ENCODE data around the gene RAB12.

The RAB12 gene

GRCh38 chr18:8661754-8662559 lies 52.7 kb downstream of the RAB12 start:
- H3K9ac ChIP-seq (ENCODE audit: low read length): peak overlapping the region; percentile 77
- H3K4me3 ChIP-seq (ENCODE audit: low read depth, low read length): peak overlapping the region; percentile 45
- no peaks in the 10 kb centered on the region for H3K9me3 ChIP-seq (ENCODE audit: control insufficient read depth, insufficient read depth, low read depth, low read length)
- peaks cover 5% of the 10 kb centered on the region; the same call in 1 of the 2 replicates for H3K27me3 ChIP-seq (ENCODE audit: control insufficient read depth, insufficient read depth, low read length)
- peaks cover 49% of the 10 kb centered on the region for H3K4me1 ChIP-seq (ENCODE audit: control insufficient read depth, insufficient read depth, low read length)
- peak overlapping the region; percentile 39; the same call in 1 of the 2 replicates for H3K27ac ChIP-seq (ENCODE audit: low read depth, low read length)
- H3K36me3 ChIP-seq (ENCODE audit: control insufficient read depth, insufficient read depth, low read length): no peaks in the 10 kb centered on the region

GRCh38 chr18:8662560-8663255 lies 53.5 kb downstream of the RAB12 start:
- Histone ChIP-seq H3K36me3 (ENCODE audit: control insufficient read depth, insufficient read depth, low read length) (no peaks in the 10 kb centered on the region), H3K27ac (ENCODE audit: low read depth, low read length) (no peak overlapping the region; the same call in 1 of the 2 replicates), H3K4me1 (ENCODE audit: control insufficient read depth, insufficient read depth, low read length) (peaks cover 49% of the 10 kb centered on the region), H3K4me3 (ENCODE audit: low read depth, low read length) (no peak overlapping the region; the same call in 1 of the 2 replicates), H3K9ac (ENCODE audit: low read length) (peak overlapping the region; percentile 48), H3K9me3 (ENCODE audit: control insufficient read depth, insufficient read depth, low read depth, low read length) (no peaks in the 10 kb centered on the region), H3K27me3 (ENCODE audit: control insufficient read depth, insufficient read depth, low read length) (peaks cover 5% of the 10 kb centered on the region; the same call in 1 of the 2 replicates)

GRCh38 chr18:8667846-8668245 lies 58.6 kb downstream of the RAB12 start:
- H3K9me3 ChIP-seq (ENCODE audit: control insufficient read depth, insufficient read depth, low read depth, low read length): no peaks in the 10 kb centered on the region
- H3K36me3 ChIP-seq (ENCODE audit: control insufficient read depth, insufficient read depth, low read length): no peaks in the 10 kb centered on the region
- H3K27me3 ChIP-seq (ENCODE audit: control insufficient read depth, insufficient read depth, low read length): peaks cover 5% of the 10 kb centered on the region; the same call in 1 of the 2 replicates
- H3K4me1 ChIP-seq (ENCODE audit: control insufficient read depth, insufficient read depth, low read length): peaks cover 20% of the 10 kb centered on the region
- no peak overlapping the region for H3K4me3 ChIP-seq (ENCODE audit: low read depth, low read length)
- H3K9ac ChIP-seq (ENCODE audit: low read length): no peak overlapping the region
- H3K27ac ChIP-seq (ENCODE audit: low read depth, low read length): no peak overlapping the region

- H3K4me1 ChIP-seq (ENCODE audit: control insufficient read depth, insufficient read depth, low read length): peaks cover 19% of the 10 kb centered on the region
- no peak overlapping the region for H3K27ac ChIP-seq (ENCODE audit: low read depth, low read length)
- no peak overlapping the region for H3K4me3 ChIP-seq (ENCODE audit: low read depth, low read length)
- no peaks in the 10 kb centered on the region for H3K36me3 ChIP-seq (ENCODE audit: control insufficient read depth, insufficient read depth, low read length)
- no peaks in the 10 kb centered on the region for H3K9me3 ChIP-seq (ENCODE audit: control insufficient read depth, insufficient read depth, low read depth, low read length)
- H3K27me3 ChIP-seq (ENCODE audit: control insufficient read depth, insufficient read depth, low read length): peaks cover under 1% of the 10 kb centered on the region; the same call in 1 of the 2 replicates
- no peak overlapping the region for H3K9ac ChIP-seq (ENCODE audit: low read length)
Measured at GRCh38 chr18:8668381-8668780, 59.1 kb downstream of the RAB12 start.

- Histone ChIP-seq H3K27me3 (ENCODE audit: control insufficient read depth, insufficient read depth, low read length) (no peaks in the 10 kb centered on the region), H3K36me3 (ENCODE audit: control insufficient read depth, insufficient read depth, low read length) (no peaks in the 10 kb centered on the region), H3K4me1 (ENCODE audit: control insufficient read depth, insufficient read depth, low read length) (peaks cover 22% of the 10 kb centered on the region), H3K4me3 (ENCODE audit: low read depth, low read length) (no peak overlapping the region), H3K9ac (ENCODE audit: low read length) (no peak overlapping the region), H3K9me3 (ENCODE audit: control insufficient read depth, insufficient read depth, low read depth, low read length) (no peaks in the 10 kb centered on the region), H3K27ac (ENCODE audit: low read depth, low read length) (no peak overlapping the region)
Measured at GRCh38 chr18:8669571-8669970, 60.3 kb downstream of the RAB12 start.

GRCh38 chr18:8673256-8674209 lies 64.3 kb downstream of the RAB12 start:
- Histone ChIP-seq H3K4me3 (ENCODE audit: low read depth, low read length) (no peak overlapping the region), H3K27me3 (ENCODE audit: control insufficient read depth, insufficient read depth, low read length) (no peaks in the 10 kb centered on the region), H3K27ac (ENCODE audit: low read depth, low read length) (no peak overlapping the region), H3K4me1 (ENCODE audit: control insufficient read depth, insufficient read depth, low read length) (peaks cover 19% of the 10 kb centered on the region), H3K9ac (ENCODE audit: low read length) (no peak overlapping the region), H3K36me3 (ENCODE audit: control insufficient read depth, insufficient read depth, low read length) (no peaks in the 10 kb centered on the region), H3K9me3 (ENCODE audit: control insufficient read depth, insufficient read depth, low read depth, low read length) (no peaks in the 10 kb centered on the region)

GRCh38 chr18:8675057-8675456 lies 65.8 kb downstream of the RAB12 start:
- H3K36me3 ChIP-seq (ENCODE audit: control insufficient read depth, insufficient read depth, low read length): no peaks in the 10 kb centered on the region

GRCh38 chr18:8681196-8681595 lies 72.0 kb downstream of the RAB12 start:
- Histone ChIP-seq H3K9ac (ENCODE audit: low read length) (no peak overlapping the region), H3K4me3 (ENCODE audit: low read depth, low read length) (no peak overlapping the region), H3K27me3 (ENCODE audit: control insufficient read depth, insufficient read depth, low read length) (no peaks in the 10 kb centered on the region), H3K4me1 (ENCODE audit: control insufficient read depth, insufficient read depth, low read length) (peaks cover 7% of the 10 kb centered on the region), H3K36me3 (ENCODE audit: control insufficient read depth, insufficient read depth, low read length) (no peaks in the 10 kb centered on the region), H3K9me3 (ENCODE audit: control insufficient read depth, insufficient read depth, low read depth, low read length) (no peaks in the 10 kb centered on the region), H3K27ac (ENCODE audit: low read depth, low read length) (no peak overlapping the region)

More at GRCh38 chr18:8675057-8675456, 65.8 kb downstream of the RAB12 start:
- Histone ChIP-seq H3K9ac (ENCODE audit: low read length) (no peak overlapping the region), H3K27me3 (ENCODE audit: control insufficient read depth, insufficient read depth, low read length) (no peaks in the 10 kb centered on the region), H3K9me3 (ENCODE audit: control insufficient read depth, insufficient read depth, low read depth, low read length) (no peaks in the 10 kb centered on the region), H3K27ac (ENCODE audit: low read depth, low read length) (no peak overlapping the region), H3K4me1 (ENCODE audit: control insufficient read depth, insufficient read depth, low read length) (peaks cover 19% of the 10 kb centered on the region), H3K4me3 (ENCODE audit: low read depth, low read length) (no peak overlapping the region)

GRCh38 chr18:8684577-8684976 lies 75.3 kb downstream of the RAB12 start:
- peaks cover 19% of the 10 kb centered on the region for H3K4me1 ChIP-seq (ENCODE audit: control insufficient read depth, insufficient read depth, low read length)
- no peaks in the 10 kb centered on the region for H3K36me3 ChIP-seq (ENCODE audit: control insufficient read depth, insufficient read depth, low read length)
- no peak overlapping the region for H3K27ac ChIP-seq (ENCODE audit: low read depth, low read length)
- no peak overlapping the region for H3K9ac ChIP-seq (ENCODE audit: low read length)
- no peaks in the 10 kb centered on the region for H3K27me3 ChIP-seq (ENCODE audit: control insufficient read depth, insufficient read depth, low read length)
- H3K4me3 ChIP-seq (ENCODE audit: low read depth, low read length): no peak overlapping the region
- no peaks in the 10 kb centered on the region for H3K9me3 ChIP-seq (ENCODE audit: control insufficient read depth, insufficient read depth, low read depth, low read length)

- Histone ChIP-seq H3K27me3 (ENCODE audit: control insufficient read depth, insufficient read depth, low read length) (no peaks in the 10 kb centered on the region), H3K4me3 (ENCODE audit: low read depth, low read length) (no peak overlapping the region), H3K27ac (ENCODE audit: low read depth, low read length) (no peak overlapping the region; the same call in 1 of the 2 replicates), H3K4me1 (ENCODE audit: control insufficient read depth, insufficient read depth, low read length) (peaks cover 25% of the 10 kb centered on the region), H3K9me3 (ENCODE audit: control insufficient read depth, insufficient read depth, low read depth, low read length) (no peaks in the 10 kb centered on the region), H3K9ac (ENCODE audit: low read length) (no peak overlapping the region), H3K36me3 (ENCODE audit: control insufficient read depth, insufficient read depth, low read length) (no peaks in the 10 kb centered on the region)
Measured at GRCh38 chr18:8685141-8685913, 76.1 kb downstream of the RAB12 start.
